Endothelial cell (in vitro differentiated cells): ENCODE results near the gene ZEB2. TPM values are rescaled to one million over a fixed set of nuclear protein-coding genes. Genes with fewer than 3 reads are reported as not detected.

Experiments
- DNase-seq: peaks from one replicate; pipeline ENCODE4 v3.0.0; 2021; ENCODE audit warnings: low spot score
- H3K27ac Mint-ChIP-seq: one replicate; pipeline ENCODE4 v1.8.0; 2021; ENCODE audit warnings: mixed read lengths, inconsistent platforms; ENCODE audit not compliant: unreplicated experiment
- H3K27me3 Mint-ChIP-seq: one replicate; pipeline ENCODE4 v1.8.0; 2021; ENCODE audit warnings: mild to moderate bottlenecking, moderate library complexity, mixed read lengths, inconsistent platforms; ENCODE audit not compliant: unreplicated experiment
- H3K36me3 Mint-ChIP-seq: one replicate; pipeline ENCODE4 v1.8.0; 2021; ENCODE audit warnings: mild to moderate bottlenecking, low read depth, mixed read lengths, inconsistent platforms; ENCODE audit not compliant: unreplicated experiment
- H3K4me1 Mint-ChIP-seq: one replicate; pipeline ENCODE4 v1.8.0; 2021; ENCODE audit warnings: mild to moderate bottlenecking, mixed read lengths, inconsistent platforms; ENCODE audit not compliant: unreplicated experiment
- H3K4me3 Mint-ChIP-seq: one replicate; pipeline ENCODE4 v1.8.0; 2021; ENCODE audit warnings: mild to moderate bottlenecking, mixed read lengths, inconsistent platforms; ENCODE audit not compliant: unreplicated experiment
- H3K9me3 Mint-ChIP-seq: one replicate; pipeline ENCODE4 v1.8.0; 2021; ENCODE audit warnings: mixed read lengths, inconsistent platforms; ENCODE audit not compliant: unreplicated experiment
- total RNA-seq: library from RNA; stranded (reverse); fragmentation: NEBNext Ultra II Directional; extraction: Animal tissue kit (Norgen Biotek cat#: 25700); gene quantifications from one replicate; pipeline ENCODE4 v1.2.1, GENCODE V29; 2021; ENCODE audit not compliant: unreplicated experiment
- TF ChIP-seq, protein P1 (sequence below): fragments of 200-600 bp; sonication (generic); IDR thresholded peaks from one replicate; pipeline ENCODE4 v1.5.0; 2021; ENCODE audit warnings: antibody characterized with exemption; ENCODE audit not compliant: unreplicated experiment

Gene ZEB2
- total RNA-seq, 1 donor from 2014 or later, result 109 TPM

DNA sequence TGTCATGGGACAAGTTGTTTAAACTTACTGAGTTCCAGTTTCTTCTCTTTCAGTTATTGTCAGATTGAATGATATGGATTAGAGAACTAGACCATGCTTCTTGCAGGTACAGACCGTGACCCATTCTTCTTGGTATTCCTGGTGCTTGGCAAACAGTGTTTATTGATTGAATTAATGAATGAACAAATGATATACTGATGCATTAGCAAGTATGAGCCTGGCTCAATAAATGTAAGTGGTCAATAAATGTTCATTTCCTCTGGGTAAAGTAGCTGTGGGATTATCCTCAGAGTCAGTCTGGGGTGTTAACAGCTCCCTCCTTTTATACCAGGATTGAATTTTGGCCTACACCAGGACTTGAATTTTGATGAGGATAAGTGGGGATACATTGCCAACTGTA, 160.2 kb downstream of the ZEB2 start:
- Mint-ChIP-seq H3K4me1 (peaks cover 8% of the 10 kb centered on the region), H3K9me3 (no peaks in the 10 kb centered on the region), H3K27ac (no peak overlapping the region), H3K27me3 (no peaks in the 10 kb centered on the region), H3K36me3 (no peaks in the 10 kb centered on the region), H3K4me3 (no peak overlapping the region)
- DNase-seq, result no peak
- TF ChIP-seq, protein P1, sequence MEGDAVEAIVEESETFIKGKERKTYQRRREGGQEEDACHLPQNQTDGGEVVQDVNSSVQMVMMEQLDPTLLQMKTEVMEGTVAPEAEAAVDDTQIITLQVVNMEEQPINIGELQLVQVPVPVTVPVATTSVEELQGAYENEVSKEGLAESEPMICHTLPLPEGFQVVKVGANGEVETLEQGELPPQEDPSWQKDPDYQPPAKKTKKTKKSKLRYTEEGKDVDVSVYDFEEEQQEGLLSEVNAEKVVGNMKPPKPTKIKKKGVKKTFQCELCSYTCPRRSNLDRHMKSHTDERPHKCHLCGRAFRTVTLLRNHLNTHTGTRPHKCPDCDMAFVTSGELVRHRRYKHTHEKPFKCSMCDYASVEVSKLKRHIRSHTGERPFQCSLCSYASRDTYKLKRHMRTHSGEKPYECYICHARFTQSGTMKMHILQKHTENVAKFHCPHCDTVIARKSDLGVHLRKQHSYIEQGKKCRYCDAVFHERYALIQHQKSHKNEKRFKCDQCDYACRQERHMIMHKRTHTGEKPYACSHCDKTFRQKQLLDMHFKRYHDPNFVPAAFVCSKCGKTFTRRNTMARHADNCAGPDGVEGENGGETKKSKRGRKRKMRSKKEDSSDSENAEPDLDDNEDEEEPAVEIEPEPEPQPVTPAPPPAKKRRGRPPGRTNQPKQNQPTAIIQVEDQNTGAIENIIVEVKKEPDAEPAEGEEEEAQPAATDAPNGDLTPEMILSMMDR, result no peak

DNA sequence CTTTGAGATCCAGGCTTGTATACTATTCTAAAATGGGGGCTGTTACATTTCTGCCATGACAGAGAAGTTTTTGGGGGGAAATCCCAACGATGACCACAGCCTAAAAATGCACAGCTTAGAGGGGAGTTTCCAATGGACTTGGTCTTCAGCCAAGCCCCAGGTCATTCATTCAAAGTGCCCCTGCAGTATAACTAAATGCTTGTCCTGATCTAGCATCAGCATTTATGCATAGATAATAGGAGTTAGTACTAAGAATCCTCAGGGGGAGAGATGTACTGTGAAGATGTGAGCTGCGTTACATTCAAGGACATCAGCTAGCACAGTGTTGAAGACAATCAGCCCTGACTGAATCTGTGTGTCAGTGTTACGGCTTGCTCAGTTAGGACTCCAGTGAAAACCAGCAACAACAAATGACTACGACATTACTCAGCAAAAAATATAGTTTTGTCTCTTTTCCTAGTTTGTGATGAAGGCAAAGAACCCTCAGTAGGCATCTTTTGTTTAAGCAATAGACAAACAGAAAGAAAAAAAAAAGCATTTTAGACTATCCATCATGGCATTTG, 160.9 kb downstream of the ZEB2 start:
- DNase-seq, result no peak
- Mint-ChIP-seq H3K4me3 (no peak overlapping the region), H3K4me1 (peaks cover 8% of the 10 kb centered on the region), H3K27ac (peak overlapping the region; percentile 52), H3K27me3 (no peaks in the 10 kb centered on the region), H3K36me3 (no peaks in the 10 kb centered on the region), H3K9me3 (no peaks in the 10 kb centered on the region)
- TF ChIP-seq, protein P1, result no peak

DNA sequence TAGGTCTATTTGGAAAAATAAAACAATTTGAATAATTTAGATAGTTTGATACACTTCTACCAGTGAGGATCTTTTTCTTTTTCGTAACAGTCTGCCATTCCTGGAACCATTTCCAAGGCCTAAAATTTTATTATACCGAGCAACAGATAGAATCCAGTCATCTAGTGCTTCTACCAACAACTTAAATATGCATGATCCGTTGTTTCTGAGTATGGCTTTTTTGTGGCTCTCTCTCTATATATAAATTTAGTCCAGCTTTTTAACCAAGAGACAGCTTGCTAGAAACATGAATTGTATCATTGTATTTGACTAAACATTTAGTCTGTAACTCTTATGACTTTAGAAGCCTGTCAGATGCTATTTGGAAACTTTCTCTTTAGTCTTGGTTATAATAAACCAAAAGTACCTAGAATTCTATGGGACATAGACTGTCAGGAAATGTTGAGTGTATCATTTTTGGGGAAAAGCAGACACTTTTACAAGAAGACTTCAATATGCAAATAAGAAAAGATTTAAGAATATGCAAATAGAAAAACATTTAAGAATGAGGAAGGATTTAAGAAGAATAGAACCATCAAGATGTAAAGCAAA, 161.4 kb downstream of the ZEB2 start:
- no peak overlapping the region for H3K4me3 Mint-ChIP-seq
- DNase-seq, result no peak
- TF ChIP-seq, protein P1, result no peak
- H3K4me1 Mint-ChIP-seq, result peaks cover 11% of the 10 kb centered on the region
- no peaks in the 10 kb centered on the region for H3K9me3 Mint-ChIP-seq
- no peaks in the 10 kb centered on the region for H3K36me3 Mint-ChIP-seq
- no peaks in the 10 kb centered on the region for H3K27me3 Mint-ChIP-seq
- peak overlapping the region; percentile 52 for H3K27ac Mint-ChIP-seq

DNA sequence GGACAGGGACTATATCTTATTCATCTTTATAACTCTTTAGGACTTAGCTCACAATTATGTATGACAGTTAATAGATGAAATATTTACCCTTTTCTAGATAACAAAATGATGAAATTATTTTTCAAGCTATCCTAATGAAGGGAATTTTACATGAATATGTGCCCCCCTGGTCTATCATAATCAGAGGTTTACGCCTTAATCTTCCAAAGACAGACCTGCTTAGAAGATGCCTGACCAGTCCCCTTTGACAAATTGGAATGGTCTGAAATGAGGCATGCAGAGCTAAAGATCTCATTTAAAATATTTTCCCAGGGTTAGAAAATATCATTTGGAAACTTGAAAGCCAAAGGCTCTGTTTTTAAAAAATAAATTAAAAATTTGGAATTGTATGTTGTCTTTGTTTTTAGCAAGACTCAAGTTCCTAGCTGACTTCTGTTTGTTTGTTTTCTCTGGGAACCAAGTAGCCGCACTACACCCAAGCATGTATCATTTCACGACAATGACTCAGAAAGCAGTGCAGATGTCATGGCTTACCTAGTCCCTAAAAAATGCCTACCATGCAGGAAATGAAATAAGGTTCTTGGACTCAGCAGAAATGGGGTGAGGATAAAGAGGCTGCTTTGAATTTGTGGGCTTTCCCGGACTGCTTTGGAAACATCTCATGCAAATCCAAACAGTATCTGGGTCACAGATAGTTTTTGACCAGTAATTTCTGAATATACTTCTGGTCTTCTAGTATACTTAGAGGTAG, 162.1 kb downstream of the ZEB2 start:
- Mint-ChIP-seq H3K4me1 (peaks cover 15% of the 10 kb centered on the region), H3K4me3 (no peak overlapping the region), H3K36me3 (no peaks in the 10 kb centered on the region), H3K27ac (peak overlapping the region; percentile 23), H3K9me3 (no peaks in the 10 kb centered on the region), H3K27me3 (no peaks in the 10 kb centered on the region)
- TF ChIP-seq, protein P1, result no peak
- DNase-seq, result no peak

DNA sequence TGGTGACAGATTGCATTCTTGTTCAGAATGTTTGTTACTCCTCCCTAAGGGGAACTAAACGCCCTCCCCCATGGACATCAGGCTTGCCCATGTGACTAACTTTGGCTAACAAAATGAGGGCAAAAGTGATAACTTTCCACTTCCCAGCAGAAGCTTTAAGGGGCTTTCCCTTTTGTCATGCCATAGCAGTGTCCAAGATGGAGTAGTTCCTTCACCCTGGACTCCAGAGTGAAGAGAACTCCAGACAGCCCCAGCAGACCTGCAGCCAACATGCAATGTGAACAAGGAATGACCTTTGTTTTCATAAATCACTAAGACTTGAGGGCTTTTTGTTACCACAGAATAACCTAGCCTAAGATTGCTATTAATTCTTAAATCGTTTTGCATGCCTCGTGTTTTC, 163.5 kb downstream of the ZEB2 start:
- H3K9me3 Mint-ChIP-seq, result no peaks in the 10 kb centered on the region
- no peaks in the 10 kb centered on the region for H3K36me3 Mint-ChIP-seq
- H3K4me3 Mint-ChIP-seq, result no peak overlapping the region
- no peak overlapping the region for H3K27ac Mint-ChIP-seq
- no peaks in the 10 kb centered on the region for H3K27me3 Mint-ChIP-seq
- DNase-seq, result no peak
- H3K4me1 Mint-ChIP-seq, result peaks cover 16% of the 10 kb centered on the region
- TF ChIP-seq, protein P1, result no peak
